ENCODE measurements around the gene LHFPL2.

The LHFPL2 gene

GRCh38 chr5:78554670-78555069, 93.9 kb downstream of the LHFPL2 start:
- no peak overlapping the region for H3K27ac ChIP-seq
- no peak for TF ChIP-seq CTCF (conservative IDR thresholded peaks at IDR 0.05)

- no peak overlapping the region for H3K27ac ChIP-seq
- TF ChIP-seq CTCF (conservative IDR thresholded peaks at IDR 0.05) = no peak
Measured at GRCh38 chr5:78553580-78554353, 94.8 kb downstream of the LHFPL2 start.

GRCh38 chr5:78552729-78553342, 95.7 kb downstream of the LHFPL2 start:
- no peak overlapping the region for H3K27ac ChIP-seq
- TF ChIP-seq CTCF (conservative IDR thresholded peaks at IDR 0.05) = no peak

GRCh38 chr5:78550891-78551290, 97.7 kb downstream of the LHFPL2 start:
- no peak overlapping the region for H3K27ac ChIP-seq
- TF ChIP-seq CTCF (conservative IDR thresholded peaks at IDR 0.05) = no peak

GRCh38 chr5:78549043-78549442, 99.5 kb downstream of the LHFPL2 start:
- no peak for TF ChIP-seq CTCF (conservative IDR thresholded peaks at IDR 0.05)
- H3K27ac ChIP-seq = no peak overlapping the region

- H3K27ac ChIP-seq = no peak overlapping the region
- no peak for TF ChIP-seq CTCF (conservative IDR thresholded peaks at IDR 0.05)
Measured at GRCh38 chr5:78547731-78548615, 100.6 kb downstream of the LHFPL2 start.

- no peak for TF ChIP-seq CTCF (conservative IDR thresholded peaks at IDR 0.05)
- H3K27ac ChIP-seq = no peak overlapping the region
Measured at GRCh38 chr5:78547183-78547582, 101.4 kb downstream of the LHFPL2 start.

Measured in VCaP (cell line).